H4 (cell line): ENCODE results near the gene NOL4L. TPM values are rescaled to one million over a fixed set of nuclear protein-coding genes. Genes with fewer than 3 reads are reported as not detected.
"Not testable (repeated sequence)": the region's sequence is repeated elsewhere in the genome, so short reads cannot be mapped to it uniquely, and the experiment has no call there.

Source experiments
- DNase-seq: peaks from one replicate; pipeline ENCODE4 v3.0.0-alpha.2; 2015; ENCODE audit warnings: low spot score
- total RNA-seq: library from RNA; depleted of rRNA; stranded (reverse); fragments of >200 nt; shearing (Covaris generic); gene quantifications from 2 replicates; pipeline ENCODE4 v1.2.3, GENCODE V29; 2014; rRNA removed

The NOL4L gene
- total RNA-seq, 1 experiment from 2014 or later, result 10.6 TPM

DNA sequence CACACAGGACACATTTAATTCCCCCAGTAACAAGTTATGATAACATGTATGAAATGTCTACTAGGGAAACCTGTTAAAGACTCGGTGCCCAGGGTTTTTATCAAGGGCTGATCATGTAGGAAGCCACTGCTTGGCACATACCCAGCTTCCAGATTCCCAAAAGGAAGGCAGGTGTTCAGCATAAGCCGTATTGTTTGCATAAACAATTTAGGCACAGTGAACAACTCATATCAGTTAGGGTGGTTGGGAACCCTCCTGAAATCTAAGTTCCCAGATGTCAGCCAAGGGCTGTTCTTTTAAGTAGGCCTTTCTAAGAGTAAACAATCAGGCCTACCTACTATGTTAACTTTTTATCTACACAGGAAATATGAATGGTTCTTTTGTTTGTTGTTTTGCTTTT is 152.9 kb downstream of the NOL4L start:
- no peak for DNase-seq

DNA sequence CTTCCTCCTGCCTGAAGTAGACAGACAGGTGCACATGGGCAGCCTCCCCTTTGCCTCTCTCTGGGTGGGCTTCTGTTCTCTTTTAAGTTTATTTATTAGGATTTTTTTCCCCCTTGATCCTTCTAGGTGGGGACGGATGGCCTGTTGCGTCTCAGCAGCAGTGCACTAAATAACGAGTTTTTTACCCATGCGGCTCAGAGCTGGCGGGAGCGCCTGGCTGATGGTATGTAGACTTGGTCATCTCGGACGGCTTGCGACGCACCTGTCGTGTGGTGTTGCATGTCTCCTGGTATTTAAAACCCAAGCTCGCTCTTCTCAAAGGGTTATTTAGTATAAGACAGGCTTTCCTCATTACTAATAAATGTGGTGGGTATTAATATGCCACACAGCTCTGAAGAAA is 153.7 kb downstream of the NOL4L start:
- DNase-seq, result no peak

DNA sequence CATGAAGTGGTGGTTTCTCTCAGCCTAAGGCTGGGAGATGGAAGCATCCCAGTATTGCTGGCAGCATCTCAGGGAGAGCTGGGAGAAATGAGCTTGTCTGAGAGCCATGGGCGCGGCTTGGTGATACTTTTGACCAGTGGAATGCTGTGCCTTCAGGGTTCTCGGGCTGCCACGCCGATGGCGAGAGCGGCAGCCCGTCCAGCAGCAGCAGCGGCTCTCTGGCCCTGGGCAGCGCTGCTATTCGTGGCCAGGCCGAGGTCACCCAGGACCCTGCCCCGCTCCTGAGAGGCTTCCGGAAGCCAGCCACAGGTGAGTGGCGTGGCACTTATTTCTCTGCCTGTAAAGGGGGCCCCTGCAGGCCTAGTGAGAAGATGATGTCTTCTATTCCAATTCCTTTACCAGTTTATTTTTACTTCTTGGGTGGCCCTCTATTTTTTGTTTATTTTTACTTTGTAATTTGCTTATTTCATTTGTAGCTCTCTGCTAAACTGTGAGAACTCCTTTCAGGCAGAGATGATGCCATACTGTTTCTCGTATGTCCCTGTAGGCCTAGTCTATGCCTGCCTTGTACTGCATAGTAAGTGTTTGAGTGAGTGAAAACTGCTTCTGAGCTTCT is 155.3 kb downstream of the NOL4L start:
- no peak for DNase-seq

DNA sequence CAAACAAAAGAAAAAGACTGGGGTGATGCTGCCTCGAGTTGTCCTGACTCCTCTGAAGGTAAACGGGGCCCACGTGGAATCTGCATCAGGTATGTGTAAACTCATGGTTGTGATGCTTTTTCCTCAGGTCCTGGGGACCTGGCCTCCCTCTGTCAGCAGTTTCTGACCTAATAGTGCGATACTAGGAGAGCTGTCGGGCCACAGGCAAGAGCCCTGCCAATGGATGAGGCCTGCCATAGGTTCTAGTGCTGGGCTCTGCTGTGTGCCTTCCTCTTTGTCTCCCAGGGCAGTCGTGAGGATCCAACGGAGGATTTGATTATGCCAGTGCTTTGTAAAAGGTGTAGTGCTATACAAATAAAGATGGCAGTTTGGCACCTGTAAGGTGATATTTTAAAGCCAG is 155.8 kb downstream of the NOL4L start:
- DNase-seq, result no peak

DNA sequence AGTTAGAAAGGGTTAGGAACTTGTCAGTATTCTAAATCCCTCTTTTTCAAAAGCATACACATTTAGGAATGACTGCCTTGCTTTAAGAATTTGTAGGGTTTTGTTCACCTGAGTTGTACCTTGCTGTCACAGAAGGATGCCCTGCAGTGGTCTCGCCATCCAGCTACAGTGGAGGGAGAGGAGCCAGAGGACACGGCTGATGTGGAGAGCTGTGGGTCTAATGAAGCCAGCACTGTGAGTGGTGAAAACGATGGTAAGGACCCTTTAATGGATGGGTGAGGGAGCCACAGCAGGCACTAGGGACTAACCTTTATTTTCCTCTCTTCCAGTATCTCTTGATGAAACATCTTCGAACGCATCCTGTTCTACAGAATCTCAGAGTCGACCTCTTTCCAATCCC is 157.1 kb downstream of the NOL4L start:
- no peak for DNase-seq

DNA sequence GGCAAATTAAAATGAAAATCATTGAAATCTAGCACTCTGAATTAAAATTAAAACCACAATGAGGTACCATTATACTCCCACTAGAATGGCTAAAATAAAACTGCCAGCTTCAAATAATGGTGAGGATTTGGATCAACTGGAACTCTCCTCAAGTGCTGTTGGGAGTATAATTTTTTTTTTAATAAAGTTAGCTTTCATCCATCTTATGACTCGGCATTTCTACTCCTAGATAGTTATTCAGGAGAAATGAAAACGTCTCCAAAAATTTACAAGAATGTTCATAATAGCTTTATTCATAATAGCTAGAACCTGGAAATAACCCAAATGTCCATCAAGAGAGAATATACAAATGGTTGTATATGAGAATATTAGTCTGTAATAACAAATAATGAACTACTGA is 163.8 kb downstream of the NOL4L start:
- no peak for DNase-seq

DNA sequence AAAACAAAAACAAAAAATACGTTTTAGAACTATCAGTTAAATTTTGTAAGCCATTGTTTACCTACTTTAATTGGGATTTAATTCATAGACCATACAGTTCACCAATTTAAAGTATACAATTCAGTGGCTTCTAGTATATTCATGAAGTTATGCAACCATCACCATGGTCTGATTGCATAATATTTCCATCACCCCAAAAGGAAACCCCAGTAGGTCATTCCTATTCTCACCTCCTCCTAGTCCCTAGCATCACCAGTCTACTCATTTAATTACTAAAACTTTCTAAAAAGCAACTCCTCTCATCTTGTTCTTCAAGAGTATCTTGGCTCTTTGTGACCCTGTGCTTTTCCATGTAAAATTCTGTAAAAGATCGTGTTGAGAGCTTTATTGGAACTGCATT is 166.8 kb downstream of the NOL4L start:
- DNase-seq, result no peak

DNA sequence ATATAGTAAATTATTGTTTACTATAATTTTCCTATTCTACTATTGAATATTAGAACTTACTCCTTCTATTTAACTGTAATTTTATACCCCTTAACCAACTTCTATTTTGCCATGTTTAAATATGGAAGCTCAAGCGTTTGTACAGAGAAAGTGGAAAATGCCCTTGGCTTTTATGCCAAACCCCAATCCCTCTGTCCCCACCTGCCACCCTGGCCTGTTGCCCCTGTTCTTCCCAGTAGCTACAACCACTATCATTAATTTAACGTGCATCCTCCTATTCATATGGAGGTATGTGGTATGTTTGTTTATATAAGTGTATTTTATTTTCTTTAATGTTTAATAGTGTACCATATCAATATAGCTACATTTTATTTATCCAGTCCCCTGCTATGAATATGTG is 168.9 kb downstream of the NOL4L start:
- no peak for DNase-seq

DNA sequence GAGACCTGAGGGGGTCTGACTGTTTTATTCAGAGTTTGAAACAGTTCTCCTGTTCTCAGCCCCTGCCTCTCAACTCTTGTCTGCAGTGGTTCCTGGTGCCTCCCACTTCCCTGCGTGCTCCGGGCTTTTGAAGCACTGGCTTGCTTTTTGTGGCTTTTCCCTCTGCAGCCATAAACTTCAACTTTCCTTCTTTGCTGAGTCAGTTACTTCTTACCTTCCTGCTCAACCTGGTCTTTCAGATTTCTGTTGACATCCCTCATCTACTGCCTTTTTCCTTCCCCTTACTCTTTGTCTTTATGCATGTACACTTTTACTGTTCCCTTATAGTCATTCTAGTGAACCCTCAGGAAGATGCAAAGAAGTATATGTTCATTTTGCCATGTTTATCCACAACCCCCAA is 169.6 kb downstream of the NOL4L start:
- no peak for DNase-seq

DNA sequence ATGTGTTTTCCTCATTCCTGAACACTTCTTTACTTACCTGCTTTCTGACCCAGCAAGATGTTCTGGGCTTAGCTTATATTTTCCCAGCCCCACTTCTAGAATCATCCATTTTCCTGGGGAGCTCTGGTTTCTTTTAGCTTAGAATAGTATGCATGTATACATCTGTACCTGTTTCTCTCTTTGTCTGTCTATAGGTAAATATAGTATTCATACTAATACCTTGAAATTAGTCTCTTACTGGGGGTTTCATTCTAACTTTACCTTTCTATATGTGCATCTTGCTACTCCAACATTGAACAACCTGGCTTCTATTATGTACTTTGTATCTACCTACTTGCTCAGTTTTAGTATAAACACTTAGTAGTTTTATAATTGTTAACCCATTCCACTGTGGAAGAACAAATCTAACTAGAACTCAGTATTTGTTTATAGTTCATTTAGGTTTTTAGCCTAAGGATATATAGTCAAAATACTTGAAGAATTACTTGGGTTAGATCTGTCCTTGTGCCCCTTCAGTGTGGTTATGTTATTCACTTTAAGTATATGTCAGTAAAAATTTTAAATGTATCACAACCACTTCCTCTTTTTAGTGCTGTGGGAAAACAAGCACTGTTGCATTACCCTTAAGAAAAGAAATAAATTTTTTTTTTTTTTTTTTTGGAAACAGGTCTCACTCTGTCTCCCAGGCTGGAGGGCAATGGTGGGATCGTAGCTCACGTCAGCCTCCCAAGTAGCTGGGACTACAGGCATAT is 173.0 kb downstream of the NOL4L start:
- no peak for DNase-seq

DNA sequence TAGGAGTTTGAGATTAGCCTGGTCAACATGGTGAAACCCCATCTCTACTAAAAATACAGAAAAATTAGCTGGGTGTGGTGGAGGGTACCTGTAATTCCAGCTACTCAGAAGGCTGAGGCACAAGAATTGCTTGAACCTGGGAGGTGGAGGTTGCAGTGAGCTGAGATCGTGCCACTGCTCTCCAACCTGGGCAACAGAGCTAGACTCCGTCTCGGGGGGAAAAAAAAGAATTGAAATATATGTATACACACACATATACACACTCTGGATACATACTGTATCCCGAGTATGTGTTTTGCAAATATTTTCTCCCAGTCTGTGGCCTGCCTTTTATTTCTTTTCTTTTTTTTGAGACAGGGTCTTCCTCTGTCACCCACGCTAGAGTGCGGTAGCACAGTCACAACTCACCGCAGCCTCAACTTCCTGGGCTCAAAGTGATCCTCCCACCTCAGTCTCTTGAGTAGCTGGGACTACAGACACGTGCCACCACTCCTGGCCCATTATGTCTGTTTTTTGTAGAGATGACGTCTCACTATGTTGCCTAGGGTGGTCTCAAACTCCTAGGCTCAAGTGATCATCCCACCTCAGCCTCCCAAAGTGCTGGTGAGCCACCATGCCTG is 177.9 kb downstream of the NOL4L start:
- not testable (repeated sequence) for DNase-seq

DNA sequence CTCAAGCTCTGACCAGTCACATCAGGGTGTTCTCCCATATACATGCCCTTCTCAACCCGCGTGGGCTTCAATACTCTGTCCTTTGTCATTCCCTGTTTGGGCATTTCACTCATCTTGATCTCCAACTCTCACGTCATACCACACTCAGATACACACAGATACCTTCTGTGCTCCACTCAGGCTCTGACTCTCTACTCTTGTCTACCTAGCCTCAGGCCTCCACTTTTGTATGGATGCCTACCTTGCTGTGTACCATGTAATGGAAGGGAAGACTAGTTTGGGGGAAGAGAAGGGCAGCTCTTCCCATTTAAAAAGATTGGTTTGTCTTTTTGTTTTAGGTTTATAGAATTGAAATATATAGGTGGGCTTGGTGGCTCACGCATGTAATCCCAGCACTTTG is 178.4 kb downstream of the NOL4L start:
- no peak for DNase-seq

DNA sequence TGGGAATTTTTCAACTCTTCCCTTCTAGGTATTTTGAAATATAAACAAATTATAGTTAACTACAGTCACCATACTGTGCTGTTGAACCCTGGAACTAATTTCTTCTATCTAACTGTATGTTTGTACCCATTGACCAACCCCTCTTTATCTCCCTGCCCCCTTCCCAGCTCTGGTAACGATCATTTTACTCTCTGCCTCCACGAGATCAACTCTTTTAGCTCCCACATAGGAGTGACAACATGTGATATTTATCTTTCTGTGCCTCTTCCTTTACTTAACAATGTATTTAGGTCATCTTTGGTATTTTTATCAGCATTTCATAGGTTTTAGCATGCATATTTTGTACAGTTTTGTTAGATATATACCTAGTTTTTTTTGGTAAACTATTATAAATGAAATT is 181.1 kb downstream of the NOL4L start:
- no peak for DNase-seq

DNA sequence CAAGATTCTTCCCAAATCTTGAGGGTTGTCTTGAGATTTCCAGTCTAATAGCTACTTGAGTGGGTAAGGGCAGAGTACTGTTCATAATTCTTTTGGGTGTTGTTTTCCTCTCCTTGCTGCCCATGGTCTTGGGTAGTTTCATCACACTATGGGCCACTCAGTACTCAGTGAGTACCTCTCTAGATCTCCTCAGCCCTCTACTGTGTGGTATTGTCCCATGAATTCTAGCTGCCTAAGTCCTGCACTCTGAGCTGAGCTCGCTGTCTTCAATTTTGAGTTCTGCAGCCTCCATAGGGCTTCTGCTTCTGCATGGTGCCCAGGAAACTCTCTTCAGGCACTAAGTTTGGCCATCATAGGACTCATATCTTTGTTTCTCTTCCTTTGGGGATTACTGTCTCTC is 184.7 kb downstream of the NOL4L start:
- DNase-seq, result no peak

DNA sequence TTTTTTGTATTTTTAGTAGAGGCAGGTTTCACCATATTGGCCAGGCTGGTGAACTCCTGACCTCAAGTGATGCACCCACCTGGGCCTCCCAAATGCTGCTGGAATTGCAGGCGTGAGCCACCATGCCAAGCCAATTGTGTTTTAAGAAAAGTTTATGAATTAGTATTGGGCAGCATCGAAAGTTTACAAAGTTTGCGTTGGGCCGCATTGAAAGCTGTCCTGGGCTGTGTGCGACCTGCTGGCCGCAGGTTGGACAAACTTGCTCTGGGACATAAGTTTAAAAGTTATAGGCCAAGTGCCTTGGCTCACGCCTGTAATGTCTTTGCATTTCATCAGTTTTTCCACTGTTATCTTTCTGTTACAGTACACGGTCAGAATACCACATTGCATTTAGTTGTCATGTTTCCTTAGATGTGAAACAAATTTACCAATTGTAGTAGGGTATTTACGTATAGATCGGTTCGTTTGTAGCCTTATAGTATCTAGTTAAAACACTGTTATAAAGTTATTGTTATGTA is 187.5 kb downstream of the NOL4L start:
- DNase-seq, result no peak

DNA sequence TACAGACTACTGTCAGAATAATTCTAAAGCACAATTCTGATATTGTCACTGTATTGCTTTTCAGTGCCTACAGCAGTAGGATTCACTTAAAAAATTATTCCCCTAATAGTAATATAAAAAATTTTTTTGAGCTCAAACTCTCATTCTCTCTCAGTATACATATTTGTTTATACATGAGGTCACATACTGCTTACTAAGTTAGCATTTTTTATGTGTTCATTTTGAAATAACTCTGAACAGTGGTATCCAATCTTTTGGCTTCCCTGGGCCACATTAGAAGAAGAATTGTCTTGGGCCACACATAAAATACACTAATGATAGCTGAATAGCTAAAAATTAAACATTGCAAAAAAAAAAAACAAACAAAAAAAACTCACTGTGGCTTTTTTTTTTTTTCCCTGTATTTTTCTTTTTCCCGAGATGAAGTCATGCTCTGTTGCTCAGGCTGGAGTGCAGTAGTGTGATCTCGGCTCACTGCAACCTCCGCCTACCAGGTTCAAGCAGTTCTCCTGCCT is 188.4 kb downstream of the NOL4L start:
- DNase-seq, result no peak

DNA sequence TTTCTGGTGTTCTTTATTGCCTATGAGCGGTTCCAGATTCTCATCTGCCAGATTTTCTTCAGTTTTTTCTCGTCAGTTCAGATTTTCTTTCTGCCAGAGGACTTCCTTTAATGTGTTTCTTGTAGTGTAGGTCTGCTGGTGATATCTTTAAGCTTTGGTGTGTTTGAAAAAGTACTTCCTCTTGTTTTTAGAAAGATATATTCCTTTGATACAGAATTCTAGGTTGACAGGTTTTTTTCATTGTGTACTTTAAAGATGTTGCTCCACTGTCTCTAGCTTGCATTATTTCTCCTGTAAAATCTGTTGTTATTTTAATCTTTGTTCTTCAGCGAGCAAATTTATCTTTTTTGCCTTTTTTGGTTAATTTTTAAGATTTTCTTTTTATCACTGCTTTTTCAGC is 190.1 kb downstream of the NOL4L start:
- DNase-seq, result no peak

Other genes starting within 250 kb of the NOL4L start
- gene ASXL1, start 227.0 kb downstream of the NOL4L start, total RNA-seq, result 13.7 and 17.6 TPM in 2 replicates
- not detected in 2 replicates for gene C20orf203, start 88.6 kb upstream of the NOL4L start, total RNA-seq
- 17.4 and 29.3 TPM in 2 replicates for gene COMMD7, start 158.1 kb upstream of the NOL4L start, total RNA-seq
- 3.3 and 5.4 TPM in 2 replicates for gene DNMT3B, start 177.1 kb upstream of the NOL4L start, total RNA-seq
- gene MAPRE1, start 234.6 kb upstream of the NOL4L start, total RNA-seq, result 112 and 119 TPM in 2 replicates